Coronary artery (tissue), 2 donors: Measurements from ENCODE around the gene ABCF3.

Experiments used
- DNase-seq: peaks from one replicate; pipeline ENCODE4 v3.0.0-alpha.2; 2017; ENCODE audit warnings: low spot score
- H3K27ac ChIP-seq, 2 donors: fragments of 200-600 bp; sonication (generic); one replicate each; pipeline ENCODE4 v1.5.1; 2016 to 2019
- H3K4me3 ChIP-seq: fragments of 200-600 bp; sonication (generic); 2 replicates; pipeline ENCODE4 v1.5.1; 2016; ENCODE audit warnings: mild to moderate bottlenecking, moderate library complexity
- CTCF ChIP-seq: fragments of 200-600 bp; sonication (generic); IDR thresholded peaks from one replicate; pipeline ENCODE4 v1.5.1; 2019; ENCODE audit warnings: antibody characterized with exemption

Gene ABCF3

GRCh38 chr3:184174284-184174645 lies 11.7 kb upstream of the ABCF3 start:
- no peak overlapping the region for H3K4me3 ChIP-seq

GRCh38 chr3:184174646-184175492 lies 11.1 kb upstream of the ABCF3 start, which contains the start of gene AP2M1:
Gene AP2M1 (plus strand): TSS chr3:184174855. CDS start chr3:184176994, 2,139 bp downstream.
- TF ChIP-seq CTCF, result no peak
- peak within 1 kb of the TSS; percentile 91 for H3K4me3 ChIP-seq
- DNase-seq, result peak; percentile 100

More at GRCh38 chr3:184174284-184174645, 11.7 kb upstream of the ABCF3 start:
- no peak for TF ChIP-seq CTCF
- DNase-seq, result no peak
- H3K27ac ChIP-seq, result peak overlapping the region; percentile 21 to 64

GRCh38 chr3:184175506-184175905 lies 10.5 kb upstream of the ABCF3 start:
- Histone ChIP-seq H3K4me3 (peak overlapping the region; percentile 91), H3K27ac (peak overlapping the region; percentile 90 to 97)
- no peak for TF ChIP-seq CTCF
- DNase-seq, result no peak

More at GRCh38 chr3:184174646-184175492, 11.1 kb upstream of the ABCF3 start, which contains the start of gene AP2M1:
- H3K27ac ChIP-seq, result peak within 1 kb of the TSS; percentile 90 to 97

GRCh38 chr3:184175981-184176376 lies 10.0 kb upstream of the ABCF3 start:
- no peak for DNase-seq
- H3K27ac ChIP-seq, result peak overlapping the region; percentile 90 to 97
- TF ChIP-seq CTCF, result no peak

GRCh38 chr3:184176377-184177330 lies 9.3 kb upstream of the ABCF3 start:
- H3K4me3 ChIP-seq, result peak overlapping the region; percentile 91
- DNase-seq, result peak; percentile 86

More at GRCh38 chr3:184175981-184176376, 10.0 kb upstream of the ABCF3 start:
- H3K4me3 ChIP-seq, result peak overlapping the region; percentile 91

GRCh38 chr3:184177331-184177731 lies 8.7 kb upstream of the ABCF3 start:
- no peak for DNase-seq
- Histone ChIP-seq H3K4me3 (peak overlapping the region; percentile 91), H3K27ac (peak overlapping the region; percentile 90 to 97)
- no peak for TF ChIP-seq CTCF

More at GRCh38 chr3:184176377-184177330, 9.3 kb upstream of the ABCF3 start:
- TF ChIP-seq CTCF, result no peak
- H3K27ac ChIP-seq, result peak overlapping the region; percentile 90 to 97
